Measurements from ENCODE around the gene PHPT1.
A peak's percentile ranks its signal among the peaks of the same experiment; 100 is the strongest.
"Not testable (repeated sequence)": the region's sequence is repeated elsewhere in the genome, so short reads cannot be mapped to it uniquely, and the experiment has no call there.

PHPT1 gene

GRCh38 chr9:136861874-136862457 lies 12.8 kb downstream of the PHPT1 start:
- DNase-seq = no peak

DNA sequence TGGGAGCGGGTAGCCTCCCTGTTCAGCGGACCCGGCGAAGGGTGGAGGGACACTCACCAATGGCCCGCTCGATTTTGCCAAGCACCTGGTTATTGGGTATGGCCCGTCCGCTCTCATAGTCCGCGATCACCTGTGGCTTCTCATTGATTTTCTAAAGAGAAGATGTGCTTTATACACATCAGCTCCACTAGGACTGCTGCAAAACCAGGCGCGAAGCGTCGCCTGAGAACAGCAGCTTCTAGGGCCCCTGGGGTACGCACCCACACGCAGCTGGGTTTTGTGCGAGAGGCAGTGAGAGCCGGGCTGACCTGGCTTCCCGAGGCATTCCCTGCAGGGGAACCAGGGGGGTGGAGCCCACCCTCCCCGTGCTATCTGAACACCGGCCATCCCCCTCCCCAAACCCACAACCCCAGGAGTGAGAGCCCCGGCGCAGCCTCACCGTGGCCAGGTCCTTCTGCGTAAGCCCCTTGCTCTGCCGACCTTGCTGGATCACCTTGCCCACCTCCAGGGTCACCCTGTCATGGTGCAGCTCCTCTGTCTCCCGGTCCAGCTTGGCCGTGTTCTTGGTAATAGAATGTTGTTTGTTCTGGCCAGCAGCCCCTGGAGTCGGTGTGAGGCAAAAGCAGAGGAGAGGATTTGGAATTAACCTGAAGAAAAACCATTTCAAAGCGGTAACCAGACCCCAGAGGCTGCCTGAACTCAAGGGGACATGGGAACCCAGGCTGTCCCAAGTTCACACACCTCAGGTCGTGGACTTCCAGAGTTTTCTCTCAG lies 13.8 kb downstream of the PHPT1 start:
- no peak for DNase-seq

DNA sequence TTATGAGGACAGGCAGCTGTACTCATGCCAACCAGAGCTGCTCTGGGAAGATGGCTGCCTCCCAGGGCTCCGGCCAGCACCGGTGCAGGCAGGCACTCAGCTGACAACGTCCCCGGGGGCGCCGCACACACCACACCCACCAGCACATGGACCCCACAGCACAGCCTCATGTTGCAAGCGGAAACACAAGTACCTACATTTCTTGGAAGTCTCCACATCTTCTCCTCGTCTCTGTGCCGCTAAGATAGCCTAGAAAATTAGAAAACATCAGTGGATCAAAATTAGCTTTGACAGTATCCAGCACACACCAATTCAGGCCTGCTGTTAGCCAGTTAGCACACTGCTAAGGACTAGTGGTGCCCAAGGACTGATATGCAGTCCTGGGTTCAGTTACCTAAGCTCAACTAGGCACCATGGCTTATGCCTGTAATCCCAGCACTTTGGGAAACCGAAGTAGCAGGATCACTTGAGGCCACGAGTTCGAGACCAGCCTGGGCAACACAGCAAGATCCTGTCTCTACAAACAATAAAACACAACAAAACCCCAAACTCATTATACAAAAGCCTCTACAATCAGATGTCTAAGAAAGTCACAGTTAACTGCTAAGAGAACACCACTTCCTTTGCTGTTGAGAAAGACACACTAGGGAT lies 14.5 kb downstream of the PHPT1 start:
- DNase-seq = no peak

GRCh38 chr9:136865041-136865767 lies 16.0 kb downstream of the PHPT1 start:
- no peak for DNase-seq

DNA sequence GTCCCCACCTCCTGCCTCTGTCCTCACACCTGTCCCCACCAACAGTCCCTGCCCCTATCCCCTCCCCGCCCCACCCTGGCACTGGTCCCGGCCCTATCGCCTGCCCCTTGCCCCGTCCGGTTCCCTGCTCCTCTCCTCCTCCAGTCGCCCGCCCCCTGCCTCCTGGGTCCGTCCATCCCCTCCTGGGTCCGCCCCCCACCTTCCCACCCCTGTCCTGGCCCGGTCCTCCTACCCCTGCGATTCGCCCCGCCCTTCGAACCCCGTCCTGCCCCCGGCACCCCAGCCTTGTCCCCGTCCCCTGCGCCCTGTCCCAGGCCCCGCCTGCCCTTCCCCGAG lies 16.5 kb downstream of the PHPT1 start:
- DNase-seq = no peak

DNA sequence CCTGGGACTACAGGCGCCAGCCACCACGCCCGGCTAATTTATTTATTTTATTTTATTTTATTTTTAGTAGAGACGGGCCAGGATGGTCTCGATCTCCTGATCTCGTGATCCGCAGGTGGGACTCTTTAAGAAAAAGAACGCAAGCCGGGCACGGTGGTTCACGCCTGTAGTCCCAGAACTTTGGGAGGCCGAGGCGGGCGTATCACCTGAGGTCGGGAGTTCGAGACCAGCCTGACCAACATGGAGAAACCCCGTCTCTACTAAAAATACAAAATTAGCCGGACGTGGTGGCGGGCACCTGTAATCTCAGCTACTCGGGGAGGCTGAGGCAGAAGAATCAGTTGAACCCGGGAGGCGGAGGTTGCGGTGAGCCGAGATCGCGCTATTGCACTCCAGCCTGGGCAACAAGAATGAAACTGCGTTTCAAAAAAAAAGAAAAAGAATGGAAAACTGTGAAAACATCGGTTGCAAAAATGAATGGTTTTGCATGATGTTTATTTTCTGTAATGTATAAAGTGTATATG lies 17.8 kb downstream of the PHPT1 start:
- DNase-seq = not testable (repeated sequence)

DNA sequence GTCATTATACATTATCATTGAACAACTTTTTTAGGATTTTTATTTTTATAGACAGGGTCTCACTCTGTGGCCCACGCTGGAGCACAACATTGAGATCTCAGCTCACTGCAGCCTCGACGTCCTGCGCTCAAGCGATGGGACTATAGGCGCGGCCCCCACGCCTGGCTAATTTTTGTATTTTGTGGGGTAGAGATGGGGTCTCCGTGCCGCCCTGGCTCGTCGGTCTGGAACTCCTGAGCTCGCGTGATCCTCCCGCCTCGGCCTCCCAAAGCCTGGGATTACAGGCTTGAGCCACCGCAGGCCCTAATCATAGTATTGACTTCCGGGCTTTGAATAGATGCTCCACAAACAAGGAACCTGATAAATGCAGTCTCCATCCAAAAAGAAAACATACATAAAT lies 18.3 kb downstream of the PHPT1 start:
- DNase-seq = no peak

DNA sequence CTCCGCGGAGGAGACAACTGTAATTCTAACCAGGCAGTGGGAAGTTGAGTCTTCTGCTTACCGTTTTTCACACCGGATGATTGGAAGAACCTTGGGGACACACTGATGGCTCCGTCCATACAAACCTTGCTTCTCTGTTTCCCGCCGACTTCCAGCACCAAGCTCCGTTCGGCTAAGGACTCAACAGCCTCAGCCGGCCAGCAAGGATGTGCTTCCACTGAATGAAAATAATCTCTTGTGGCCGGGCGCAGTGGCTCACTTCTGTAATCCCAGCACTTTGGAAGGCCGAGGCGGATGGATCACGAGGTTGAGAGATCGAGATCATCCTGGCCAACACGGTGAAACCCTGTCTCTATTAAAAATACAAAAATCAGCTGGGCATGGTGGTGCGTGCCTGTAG lies 18.7 kb downstream of the PHPT1 start:
- no peak for DNase-seq

GRCh38 chr9:136868644-136869043 lies 19.4 kb downstream of the PHPT1 start:
- DNase-seq = no peak

GRCh38 chr9:136869611-136870010 lies 20.4 kb downstream of the PHPT1 start:
- not testable (repeated sequence) for DNase-seq

DNA sequence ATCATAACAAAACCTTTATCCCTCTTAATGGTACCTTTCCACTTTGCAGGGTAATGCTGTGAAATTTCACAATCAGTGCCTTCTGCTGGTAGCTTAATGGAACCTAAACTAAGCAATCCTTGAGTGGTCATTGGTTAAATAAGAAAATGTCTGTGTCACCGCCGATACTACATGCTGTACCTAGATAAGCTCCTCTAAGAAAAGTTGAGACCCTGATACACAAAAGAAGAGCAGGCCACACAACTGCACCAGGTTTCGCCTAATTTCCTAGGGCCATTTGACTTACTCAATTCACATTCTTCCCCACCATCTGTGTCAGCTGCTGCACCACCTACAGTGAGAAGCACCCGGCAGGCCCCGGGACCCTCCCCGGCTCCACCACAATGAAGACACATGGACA lies 25.9 kb downstream of the PHPT1 start:
- DNase-seq = peak; percentile 42

GRCh38 chr9:136876476-136876875 lies 27.3 kb downstream of the PHPT1 start:
- no peak for DNase-seq

DNA sequence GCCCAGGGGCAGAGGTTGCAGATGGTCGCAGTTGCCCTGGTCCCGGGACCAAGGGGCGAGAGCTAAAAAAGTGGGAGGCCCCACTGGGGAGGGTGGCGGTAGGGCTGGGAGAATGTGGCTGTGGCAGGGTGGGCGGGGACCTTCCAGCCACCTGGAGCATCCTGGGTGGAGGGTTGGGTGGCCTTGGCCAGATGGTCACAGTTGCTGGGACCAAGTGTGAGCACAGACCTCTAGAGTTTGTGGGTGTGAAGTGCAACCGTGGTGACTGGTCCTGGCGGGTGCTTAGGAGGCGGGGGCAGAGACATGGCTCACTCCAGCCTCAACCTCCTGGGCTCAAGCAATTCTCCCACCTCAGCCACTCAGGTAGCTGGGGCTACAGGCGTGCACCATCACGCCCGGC lies 31.4 kb downstream of the PHPT1 start:
- peak; percentile 30 for DNase-seq

GRCh38 chr9:136881691-136882108 lies 32.5 kb downstream of the PHPT1 start:
- peak; percentile 56 for DNase-seq

DNA sequence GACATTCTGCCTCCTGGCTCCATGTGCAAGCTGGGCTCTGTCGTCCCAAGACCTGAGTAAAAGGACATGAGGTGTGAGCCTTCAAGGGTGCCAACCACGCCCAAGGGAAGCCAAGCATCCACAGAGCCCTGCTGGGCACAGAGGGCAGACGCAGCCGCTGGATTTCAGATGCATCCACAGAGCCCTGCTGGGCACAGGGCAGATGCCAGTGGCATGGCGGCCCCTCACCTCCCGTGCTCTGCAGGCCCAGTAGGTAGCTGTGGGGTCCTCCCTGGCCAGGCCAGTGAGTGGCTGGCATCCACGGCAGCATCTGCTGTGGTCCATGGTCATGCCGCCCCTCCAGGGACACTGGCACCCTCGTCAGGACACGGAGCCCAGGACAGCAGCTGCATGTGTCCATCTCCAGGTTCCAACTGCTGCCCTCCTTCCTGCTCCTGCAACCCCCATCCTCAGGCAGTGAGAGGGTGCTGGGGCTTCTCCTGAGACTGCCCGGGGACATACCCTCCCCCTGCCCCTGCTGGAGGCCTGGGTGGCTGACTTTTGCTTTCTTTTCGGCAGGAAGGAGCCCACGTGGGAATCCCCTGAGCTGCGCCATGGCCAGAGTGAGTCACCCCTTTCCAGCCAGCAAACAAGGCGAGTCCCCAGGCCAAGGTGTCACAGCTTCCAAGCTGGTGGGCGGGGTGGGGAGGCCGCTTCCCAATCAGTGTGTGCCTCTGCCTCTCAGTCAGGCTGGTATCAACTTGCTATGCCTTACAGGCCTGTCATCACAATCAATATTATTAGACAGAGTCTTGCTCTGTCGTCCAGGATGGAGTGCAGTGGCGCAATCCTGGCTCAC lies 33.1 kb downstream of the PHPT1 start:
- peak; percentile 66 for DNase-seq

- DNase-seq = not testable (repeated sequence)
Observed at GRCh38 chr9:136882947-136883283, 33.7 kb downstream of the PHPT1 start.

DNA sequence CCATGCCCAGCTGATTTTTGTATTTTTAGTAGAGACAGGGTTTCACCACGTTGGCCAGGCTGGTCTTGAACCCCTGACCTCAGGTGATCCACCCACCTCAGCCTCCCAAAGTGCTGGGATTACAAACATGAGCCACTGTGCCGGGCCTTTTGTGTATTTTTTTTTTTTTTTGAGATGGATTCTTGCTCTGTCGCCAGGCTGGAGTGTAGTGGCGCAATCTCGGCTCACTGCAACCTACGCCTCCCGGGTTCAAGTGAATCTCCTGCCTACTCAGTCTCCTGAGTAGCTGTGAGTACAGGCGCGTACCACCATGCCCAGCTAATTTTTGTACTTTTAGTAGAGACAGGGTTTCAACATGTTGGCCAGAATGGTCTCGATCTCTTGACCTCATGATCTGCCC lies 34.5 kb downstream of the PHPT1 start:
- DNase-seq = not testable (repeated sequence)

- peak; percentile 98 for DNase-seq
Observed at GRCh38 chr9:136885950-136886578, 36.9 kb downstream of the PHPT1 start, which contains the start of gene TRAF2. TRAF2 (plus strand) TSS chr9:136886516; CDS start chr9:136898741, 12,225 bp downstream.

- peak; percentile 54 for DNase-seq
Observed at GRCh38 chr9:136886610-136887597, 37.7 kb downstream of the PHPT1 start.

DNA sequence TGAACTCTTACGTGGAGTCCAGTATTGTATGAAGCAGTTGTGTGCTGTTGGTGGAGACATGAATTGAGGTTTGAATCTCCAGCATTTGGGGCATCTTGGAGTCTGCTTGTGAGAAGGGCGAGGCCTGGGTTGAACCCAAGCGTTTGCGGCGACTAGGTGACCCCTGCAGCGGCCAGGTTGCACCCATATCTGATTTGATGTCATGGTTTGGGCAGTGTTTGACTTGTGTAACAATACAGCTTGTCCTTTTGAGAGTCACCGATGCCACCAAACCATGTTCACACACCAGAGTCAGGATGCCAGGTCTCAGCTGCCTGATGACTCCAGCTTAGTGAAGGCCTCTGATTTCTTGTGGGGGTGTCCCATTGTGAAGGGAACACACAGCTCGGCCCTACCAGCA lies 39.2 kb downstream of the PHPT1 start:
- no peak for DNase-seq

DNA sequence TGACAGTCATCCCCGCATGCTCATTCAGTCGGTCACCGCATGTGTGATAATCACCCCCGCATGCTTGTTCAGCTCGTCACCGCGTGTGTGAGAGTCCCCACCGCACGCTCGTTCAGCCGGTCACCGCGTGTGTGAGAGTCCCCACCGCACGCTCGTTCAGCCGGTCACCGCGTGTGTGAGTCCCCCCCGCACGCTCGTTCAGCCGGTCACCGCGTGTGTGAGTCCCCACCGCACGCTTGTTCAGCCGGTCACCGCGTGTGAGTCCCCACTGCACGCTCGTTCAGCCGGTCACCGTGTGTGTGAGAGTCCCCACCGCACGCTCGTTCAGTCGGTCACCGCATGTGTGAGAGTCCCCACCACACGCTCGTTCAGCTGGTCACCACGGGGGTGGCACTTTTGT lies 40.6 kb downstream of the PHPT1 start:
- no peak for DNase-seq
